ENCODE measurements around the gene WDR44.
A peak's percentile ranks its signal among the peaks of the same experiment; 100 is the strongest.
"Not testable (repeated sequence)": the region's sequence is repeated elsewhere in the genome, so short reads cannot be mapped to it uniquely, and the experiment has no call there.

Gene WDR44

GRCh38 chrX:118484216-118484903 is 138.5 kb downstream of the WDR44 start:
- DNase-seq = no peak

- DNase-seq = not testable (repeated sequence)
Measured at GRCh38 chrX:118486693-118487092, 140.8 kb downstream of the WDR44 start.

GRCh38 chrX:118493016-118493415 is 147.1 kb downstream of the WDR44 start:
- no peak for DNase-seq

- DNase-seq = no peak
Measured at GRCh38 chrX:118493653-118494297, 147.9 kb downstream of the WDR44 start.

GRCh38 chrX:118495061-118495921 is 149.4 kb downstream of the WDR44 start, which contains the start of gene DOCK11:
TSS of gene DOCK11 (plus strand) at chrX:118495815. CDS start at chrX:118495972, 157 bp downstream.
- peak; percentile 88 for DNase-seq

- no peak for DNase-seq
Measured at GRCh38 chrX:118495958-118496762, 150.3 kb downstream of the WDR44 start.

GRCh38 chrX:118496763-118497079 is 150.8 kb downstream of the WDR44 start:
- DNase-seq = no peak

- no peak for DNase-seq
Measured at GRCh38 chrX:118497180-118497818, 151.4 kb downstream of the WDR44 start.

- no peak for DNase-seq
Measured at GRCh38 chrX:118498351-118498750, 152.4 kb downstream of the WDR44 start.

GRCh38 chrX:118498755-118499154 is 152.8 kb downstream of the WDR44 start:
- no peak for DNase-seq

- DNase-seq = no peak
Measured at GRCh38 chrX:118499295-118499694, 153.4 kb downstream of the WDR44 start.
